Measurements from ENCODE around the gene VRTN.
"Not testable (repeated sequence)": the region's sequence is repeated elsewhere in the genome, so short reads cannot be mapped to it uniquely, and the experiment has no call there.

The VRTN gene

GRCh38 chr14:74348241-74348734 lies at the start of gene VRTN:
Gene VRTN (plus strand): TSS chr14:74348471. CDS start chr14:74356784, 8,313 bp downstream.
- no peak for DNase-seq (ENCODE audit: low read depth)

- DNase-seq (ENCODE audit: low read depth) = no peak
Observed at GRCh38 chr14:74299061-74299545, 49.2 kb upstream of the VRTN start.

DNA sequence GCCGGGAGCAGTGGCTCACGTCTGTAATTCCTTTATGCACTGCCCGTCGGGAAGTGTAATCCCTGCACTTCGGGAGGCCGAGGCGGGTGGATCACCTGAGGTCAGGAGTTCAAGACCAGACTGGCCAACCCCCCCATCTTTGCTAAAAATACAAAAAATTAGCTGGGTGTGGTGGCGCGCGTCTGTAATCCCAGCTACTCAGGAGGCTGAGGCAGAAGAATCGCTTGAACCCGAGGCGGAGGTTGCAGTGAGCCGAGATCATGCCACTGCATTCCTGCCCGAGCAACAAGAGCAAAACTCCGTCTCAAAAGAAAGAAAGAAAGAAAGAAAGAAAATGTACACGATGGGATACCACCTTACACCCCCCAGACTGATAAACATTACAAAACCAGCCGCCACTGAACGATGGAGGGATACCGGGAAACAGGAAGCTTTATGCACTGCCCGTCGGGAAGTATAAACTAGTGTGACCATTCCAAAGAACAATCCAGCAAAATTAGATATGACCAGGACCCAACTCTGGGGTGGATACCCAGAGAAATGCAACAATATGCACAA lies 46.6 kb upstream of the VRTN start:
- DNase-seq (ENCODE audit: low read depth) = no peak

GRCh38 chr14:74302152-74302628 lies 46.1 kb upstream of the VRTN start:
- no peak for DNase-seq (ENCODE audit: low read depth)

GRCh38 chr14:74302634-74303569 lies 45.4 kb upstream of the VRTN start, which contains the start of gene ABCD4:
Gene ABCD4 (minus strand): TSS chr14:74302934. CDS start chr14:74302912, 22 bp downstream.
- DNase-seq (ENCODE audit: low read depth) = peak; percentile 74

- DNase-seq (ENCODE audit: low read depth) = no peak
Observed at GRCh38 chr14:74308695-74309094, 39.6 kb upstream of the VRTN start.

DNA sequence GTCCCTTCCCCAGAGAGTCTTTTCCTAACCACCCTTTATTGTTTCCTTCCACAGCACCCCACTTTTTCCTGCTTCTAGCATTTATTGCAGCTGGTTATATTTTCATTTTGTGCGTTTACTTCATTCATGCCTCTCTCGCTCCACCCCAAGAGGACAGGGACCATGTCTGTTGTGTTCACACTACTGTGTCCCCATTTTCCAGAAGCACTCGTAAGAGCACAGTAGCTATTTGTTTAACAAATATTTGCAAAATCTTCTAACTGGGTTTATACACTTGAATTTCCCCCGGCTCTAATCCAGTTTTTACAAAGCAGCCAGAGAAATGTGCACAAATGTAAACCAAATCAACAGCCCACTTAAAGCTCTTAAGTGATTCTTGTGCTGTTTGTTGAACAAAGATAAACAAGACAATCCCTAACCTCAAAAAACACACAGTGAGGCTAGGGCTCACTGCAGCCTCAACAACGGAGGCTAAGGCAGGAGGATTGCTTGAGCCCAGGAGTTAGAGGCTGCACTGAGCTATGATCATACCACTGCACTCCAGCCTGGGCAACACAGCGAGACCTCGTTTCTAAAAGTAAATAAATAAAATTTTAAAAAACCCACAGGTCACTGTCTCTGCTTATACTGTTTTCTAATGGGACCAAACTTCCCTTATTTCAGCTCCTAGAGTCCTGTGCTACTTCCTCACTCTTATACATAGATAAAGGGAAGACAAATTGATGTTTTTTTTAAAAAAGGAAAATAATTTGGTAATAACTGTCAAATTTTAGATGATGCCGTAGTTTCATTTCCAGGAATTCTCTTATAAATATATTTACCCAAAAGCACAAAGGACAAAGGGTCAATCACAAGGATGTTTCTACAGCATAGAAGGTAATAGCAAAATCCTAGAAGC lies 38.9 kb upstream of the VRTN start:
- no peak for DNase-seq (ENCODE audit: low read depth)

DNA sequence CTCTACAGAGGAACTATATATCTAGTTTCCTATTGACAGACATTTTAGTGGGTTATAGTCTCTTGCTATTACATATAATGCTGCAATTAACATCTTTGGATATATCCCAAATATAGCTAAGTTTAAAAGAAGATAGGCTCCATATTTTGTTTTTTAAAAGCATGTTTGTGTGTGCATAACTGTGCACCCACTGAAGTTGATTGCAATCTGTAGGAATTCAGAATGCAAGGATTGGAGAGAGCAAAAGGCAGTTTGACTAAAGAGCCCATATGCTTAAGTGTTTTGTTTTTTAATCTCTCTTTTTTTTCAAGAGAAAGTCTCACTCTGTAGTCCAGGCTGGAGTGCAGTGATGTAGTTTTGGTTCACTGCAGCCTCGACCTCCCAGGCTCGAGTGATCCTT lies 36.1 kb upstream of the VRTN start:
- no peak for DNase-seq (ENCODE audit: low read depth)

GRCh38 chr14:74313601-74314000 lies 34.7 kb upstream of the VRTN start:
- DNase-seq (ENCODE audit: low read depth) = no peak

GRCh38 chr14:74314576-74314975 lies 33.7 kb upstream of the VRTN start:
- no peak for DNase-seq (ENCODE audit: low read depth)

- DNase-seq (ENCODE audit: low read depth) = no peak
Observed at GRCh38 chr14:74324931-74325361, 23.3 kb upstream of the VRTN start.

DNA sequence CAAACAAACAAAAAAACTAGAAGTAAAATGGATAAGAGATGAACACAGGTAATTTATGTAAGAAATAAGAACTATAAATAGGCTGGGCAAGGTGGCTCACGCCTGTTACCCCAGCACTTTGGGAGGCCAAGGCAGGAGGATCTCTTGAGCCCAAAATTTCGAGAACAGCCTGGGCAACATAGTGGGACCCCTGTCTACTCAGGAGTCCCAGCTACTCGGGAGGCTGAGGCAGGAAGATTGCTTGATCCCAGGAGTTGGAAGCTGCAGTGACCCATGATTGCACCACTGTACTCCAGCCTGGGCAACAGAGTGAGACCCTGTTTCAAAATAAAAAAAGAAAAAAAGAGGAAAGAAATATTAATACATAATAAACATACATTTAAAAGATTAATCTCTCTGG lies 22.8 kb upstream of the VRTN start:
- no peak for DNase-seq (ENCODE audit: low read depth)

DNA sequence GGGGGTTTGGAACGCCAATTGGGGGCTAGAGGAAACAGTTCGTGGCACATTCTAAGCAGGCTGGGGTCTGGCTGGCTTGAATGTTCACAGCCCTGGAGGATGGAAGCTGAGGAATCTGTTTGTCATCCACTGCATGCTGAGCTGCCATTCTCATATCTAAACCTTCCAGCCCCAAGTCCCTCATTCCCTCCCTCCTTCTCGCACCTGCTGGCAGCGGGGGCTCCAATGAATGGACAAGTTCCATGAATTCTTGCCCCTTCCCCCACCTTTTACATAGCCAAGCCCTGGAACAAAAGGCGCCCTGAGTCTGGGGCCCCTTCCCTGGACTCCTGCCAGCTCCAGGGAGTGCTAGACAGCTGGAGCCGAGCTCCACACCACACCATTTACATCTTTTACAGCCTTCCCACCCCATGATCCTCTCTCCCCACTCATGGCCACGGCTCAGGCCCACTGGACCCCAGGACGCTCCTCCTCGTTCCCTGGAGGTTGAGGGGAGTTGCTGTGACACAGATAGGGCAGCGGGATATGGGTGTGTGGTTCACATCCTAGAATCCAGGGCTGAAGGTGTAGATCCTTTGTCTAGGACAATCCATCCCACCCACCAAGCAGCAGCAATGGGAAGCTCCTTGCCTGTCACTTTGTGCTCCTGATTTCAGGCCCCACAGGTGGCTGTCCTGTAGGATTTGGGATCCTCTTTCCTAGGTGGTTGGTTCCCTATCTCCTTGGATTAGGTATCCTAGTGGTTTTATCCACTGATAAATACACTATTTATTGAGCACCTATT lies 21.7 kb upstream of the VRTN start:
- DNase-seq (ENCODE audit: low read depth) = no peak

- not testable (repeated sequence) for DNase-seq (ENCODE audit: low read depth)
Observed at GRCh38 chr14:74329950-74330552, 18.2 kb upstream of the VRTN start.

DNA sequence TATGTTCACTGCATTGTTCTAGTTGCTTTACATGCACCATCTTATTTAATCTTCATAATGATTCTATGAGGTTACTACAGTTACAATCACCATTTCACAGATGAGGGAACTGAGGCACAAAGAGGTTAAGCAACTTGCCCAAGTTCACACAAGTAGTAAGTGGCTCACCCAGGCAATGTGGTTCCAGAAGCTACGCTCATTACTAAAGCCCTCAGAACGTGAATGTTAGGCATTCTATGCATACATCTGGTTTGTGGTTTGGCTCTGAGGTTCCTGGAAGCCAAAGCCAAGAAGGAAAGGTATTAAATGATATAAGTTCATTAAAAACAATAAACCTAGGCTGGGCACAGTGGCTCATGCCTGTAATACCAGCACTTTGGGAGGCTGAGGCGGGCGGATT lies 14.4 kb upstream of the VRTN start:
- DNase-seq (ENCODE audit: low read depth) = no peak

- DNase-seq (ENCODE audit: low read depth) = no peak
Observed at GRCh38 chr14:74346341-74346740, 1.9 kb upstream of the VRTN start.

DNA sequence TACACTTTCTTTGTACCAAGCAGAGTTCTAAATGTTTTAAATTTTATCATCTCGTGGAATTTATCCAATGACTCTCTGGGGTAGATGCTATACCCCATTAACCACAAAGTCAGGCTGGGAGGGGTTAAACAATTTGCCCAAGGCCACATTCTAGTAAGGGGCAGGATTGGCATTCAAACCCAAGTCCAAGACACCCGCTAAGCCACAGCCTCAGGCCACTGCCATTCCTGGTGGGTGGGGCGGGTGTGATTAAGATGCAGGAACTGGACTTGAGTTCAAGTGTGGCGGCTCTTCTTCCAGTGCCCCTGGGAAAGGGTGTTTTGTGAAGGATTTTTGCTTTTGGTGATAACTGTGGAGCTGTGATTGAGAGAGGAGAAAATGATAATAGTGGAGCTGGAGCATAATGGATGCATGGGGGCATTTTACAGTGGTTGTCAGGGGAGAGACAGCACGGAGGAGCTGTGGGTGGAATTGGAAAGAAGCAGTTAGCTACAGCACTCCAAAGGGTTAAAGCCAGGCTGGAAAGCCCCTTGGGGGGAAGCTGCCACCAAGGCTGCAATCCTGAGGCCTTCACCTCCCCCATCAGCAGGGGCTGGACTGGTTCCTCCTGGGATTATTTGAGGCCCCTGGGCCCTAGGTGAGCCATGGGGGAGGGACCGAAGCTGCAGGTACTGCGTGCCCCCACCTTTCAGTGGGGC lies 1.0 kb upstream of the VRTN start:
- DNase-seq (ENCODE audit: low read depth) = no peak

DNA sequence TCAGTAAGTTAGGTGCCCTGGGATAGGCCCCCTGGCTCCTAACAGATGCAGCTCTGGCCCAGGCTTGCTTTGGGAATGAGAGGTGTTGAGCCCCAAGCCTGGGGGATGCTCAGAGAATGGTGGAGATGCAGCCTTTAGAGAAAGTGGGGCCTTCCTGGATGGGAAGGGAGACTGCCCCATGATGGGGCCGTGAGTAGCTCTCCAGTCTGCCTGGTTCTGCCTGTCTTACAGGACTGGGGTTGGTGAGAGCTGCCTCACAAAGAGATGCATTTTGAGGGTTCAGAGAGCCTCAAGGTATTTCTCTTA lies 523 bp upstream of the VRTN start:
- DNase-seq (ENCODE audit: low read depth) = no peak

- DNase-seq (ENCODE audit: low read depth) = no peak
Observed at GRCh38 chr14:74348735-74349463, 628 bp downstream of the VRTN start.

All from CMK (cell line).